Astrocyte of the spinal cord (primary cell): ENCODE data around the gene NKX6-2.

Source experiments
- DNase-seq: peaks from one replicate; pipeline ENCODE4 v3.0.0; 2011; ENCODE audit warnings: low read depth, low spot score
- H3K4me3 ChIP-seq: 2 replicates; pipeline ENCODE4 v1.5.1; 2011; ENCODE audit warnings: low read depth, mild to moderate bottlenecking, low read length, moderate library complexity
- CTCF ChIP-seq: IDR thresholded peaks from 2 replicates; pipeline ENCODE4 v1.5.1; 2012; ENCODE audit warnings: low read depth, mild to moderate bottlenecking, low read length, inconsistent platforms
- in situ Hi-C: cut with HindIII; loops from 2 replicates; pipeline ENCODE4 v1.10.0; 2017; ENCODE audit warnings: low sequenced_read_pairs

The NKX6-2 gene

GRCh38 chr10:132804287-132804686 lies 18.3 kb upstream of the NKX6-2 start:
- in situ Hi-C loops = no loop called here
- no peak overlapping the region for H3K4me3 ChIP-seq
- no peak for DNase-seq
- TF ChIP-seq CTCF = no peak

DNA sequence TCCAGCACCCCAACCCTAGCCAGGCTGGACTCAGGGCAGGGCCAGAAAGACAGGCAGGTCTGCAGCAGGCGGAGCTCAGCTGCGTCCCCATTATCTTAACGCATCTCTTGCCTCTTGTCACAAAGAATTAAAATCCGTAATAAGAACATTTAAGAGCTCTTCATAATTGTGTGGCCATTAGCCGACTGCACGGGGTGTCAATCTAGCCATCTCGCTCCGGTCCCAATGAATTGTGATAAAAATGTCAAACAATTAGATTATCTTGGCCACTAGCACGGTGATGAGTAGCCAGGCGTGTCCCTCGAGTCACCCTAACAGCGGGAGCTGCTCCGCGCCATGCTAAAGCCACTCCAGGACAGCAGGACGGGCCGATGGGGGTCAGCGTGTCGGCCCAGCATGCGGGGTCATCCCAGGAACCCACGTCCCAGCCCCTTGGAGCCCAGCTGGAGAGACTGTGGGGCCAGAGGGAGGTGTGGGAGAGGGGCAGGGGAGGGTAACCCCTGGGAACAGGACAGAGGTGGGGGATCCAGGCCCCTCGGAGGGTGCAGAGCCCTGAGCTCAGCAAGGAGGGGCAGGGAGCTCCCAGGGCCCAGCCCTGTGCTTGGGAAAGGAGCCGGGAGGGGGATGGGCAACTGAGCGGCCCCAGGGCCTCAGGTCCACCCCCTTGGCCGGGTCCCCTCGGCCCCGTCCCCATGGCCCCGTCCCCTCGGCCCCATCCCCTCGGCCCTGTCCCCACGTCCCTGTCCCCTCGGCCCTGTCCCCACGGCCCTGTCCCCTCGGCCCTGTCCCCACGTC lies 17.7 kb upstream of the NKX6-2 start:
- H3K4me3 ChIP-seq = no peak overlapping the region
- in situ Hi-C loops = no loop called here
- DNase-seq = no peak
- TF ChIP-seq CTCF = no peak

DNA sequence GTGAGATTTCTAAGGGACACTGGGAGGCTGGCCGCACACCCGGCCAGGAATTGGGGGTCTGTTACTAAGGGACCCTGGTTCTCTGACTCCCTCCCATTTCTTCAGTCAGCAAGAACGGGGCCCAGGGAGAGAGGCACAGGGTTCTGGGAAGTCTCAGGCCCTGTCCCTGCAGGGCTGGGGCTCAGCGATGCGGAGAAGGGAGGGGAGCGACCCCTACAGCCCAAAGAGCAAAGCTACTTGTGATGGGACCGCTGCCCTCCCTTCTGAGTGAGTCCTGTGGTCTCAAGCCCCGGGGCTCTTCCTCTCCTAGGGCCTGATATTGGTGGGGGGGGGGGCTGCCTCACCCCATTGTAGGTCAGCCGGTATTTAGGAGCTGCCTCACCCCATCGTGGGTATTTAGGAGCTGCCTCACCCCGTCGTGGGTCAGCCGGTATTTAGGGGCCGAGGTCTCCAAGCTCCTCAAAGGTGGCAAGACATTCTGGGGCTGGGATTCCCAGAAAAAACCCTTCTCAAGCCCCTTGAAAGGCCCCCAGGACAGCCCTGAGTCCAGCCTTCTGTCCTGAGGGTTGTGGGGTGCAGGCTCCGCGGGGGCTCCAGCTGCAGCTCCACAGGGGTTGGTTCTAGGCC lies 16.9 kb upstream of the NKX6-2 start:
- no peak for DNase-seq
- TF ChIP-seq CTCF = no peak
- in situ Hi-C loops = no loop called here
- H3K4me3 ChIP-seq = no peak overlapping the region

DNA sequence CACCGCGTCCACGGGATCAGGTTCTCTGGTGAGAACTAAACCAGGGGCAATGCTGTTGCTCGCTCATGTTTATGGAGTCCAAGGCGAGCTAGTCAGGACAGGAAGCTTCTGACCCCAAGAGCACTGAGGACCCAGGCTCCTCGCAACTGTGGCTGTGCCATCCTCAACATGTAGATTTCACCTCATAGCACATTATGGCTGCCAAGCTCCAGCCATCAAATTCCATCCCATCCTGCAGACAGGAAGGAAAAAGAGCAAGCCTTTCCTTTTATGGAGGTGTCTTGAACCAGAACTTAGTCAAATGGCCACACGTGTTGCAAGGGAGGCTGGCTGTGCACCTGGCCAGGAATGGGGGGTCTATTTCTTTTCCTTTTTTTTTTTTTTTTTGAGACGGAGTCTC lies 16.1 kb upstream of the NKX6-2 start:
- DNase-seq = no peak
- no peak for TF ChIP-seq CTCF
- no peak overlapping the region for H3K4me3 ChIP-seq
- in situ Hi-C loops = no loop called here

- in situ Hi-C loops = no loop called here
- no peak overlapping the region for H3K4me3 ChIP-seq
- TF ChIP-seq CTCF = no peak
- no peak for DNase-seq
These were observed 13.9 kb upstream of the NKX6-2 start for GRCh38 chr10:132799865-132800264.

GRCh38 chr10:132798876-132799275 lies 12.9 kb upstream of the NKX6-2 start:
- no peak overlapping the region for H3K4me3 ChIP-seq
- in situ Hi-C loops = no loop called here
- TF ChIP-seq CTCF = no peak
- DNase-seq = no peak
